HG03457 (cell line): ENCODE data around the gene ZBED6.
"Not testable (repeated sequence)": the region's sequence is repeated elsewhere in the genome, so short reads cannot be mapped to it uniquely, and the experiment has no call there.

Source experiments
- ATAC-seq: cut with Tn5 transposase; IDR thresholded peaks from one replicate; pipeline ENCODE4 v1.9.1; 2021; ENCODE audit warnings: moderate number of reproducible peaks; ENCODE audit not compliant: unreplicated experiment

ZBED6 gene

DNA sequence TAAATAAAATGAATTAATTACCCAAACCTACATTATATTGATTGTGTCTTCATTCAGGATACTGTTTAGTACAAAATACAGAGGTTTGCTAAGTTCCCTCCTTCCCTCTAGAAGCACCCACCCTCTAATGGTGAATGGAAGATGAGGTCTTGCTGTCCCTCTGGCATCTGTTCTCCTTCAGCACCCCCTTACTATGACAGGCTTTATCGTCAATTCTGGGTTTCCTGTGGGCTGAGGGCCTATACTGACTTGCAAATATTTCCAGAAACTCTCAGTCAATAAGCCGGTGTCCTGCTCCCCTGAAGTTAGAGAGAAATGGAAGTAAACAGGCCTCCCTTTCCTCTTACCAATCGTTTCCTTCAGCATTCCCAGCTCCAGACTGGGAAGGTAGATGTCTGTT is 17.3 kb upstream of the ZBED6 start:
- ATAC-seq: no peak

DNA sequence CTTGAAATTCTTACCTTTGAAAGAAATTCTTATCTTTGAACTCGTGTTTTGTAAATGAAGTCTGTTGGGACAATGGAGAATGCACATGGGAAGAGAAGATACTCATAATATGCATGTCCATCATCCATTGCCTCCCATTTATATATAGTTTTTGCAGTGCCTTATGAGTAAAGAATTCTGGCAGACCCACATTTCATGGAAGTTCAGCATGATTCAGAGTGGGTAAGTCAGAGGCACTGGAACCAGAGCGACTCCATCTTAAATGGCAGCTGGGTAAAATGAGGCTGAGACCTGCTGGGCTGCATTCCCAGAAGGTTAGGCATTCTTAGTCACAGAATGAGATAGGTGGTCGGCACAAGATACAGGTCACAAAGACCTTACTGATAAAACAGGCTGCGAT is 16.6 kb upstream of the ZBED6 start:
- no peak for ATAC-seq

DNA sequence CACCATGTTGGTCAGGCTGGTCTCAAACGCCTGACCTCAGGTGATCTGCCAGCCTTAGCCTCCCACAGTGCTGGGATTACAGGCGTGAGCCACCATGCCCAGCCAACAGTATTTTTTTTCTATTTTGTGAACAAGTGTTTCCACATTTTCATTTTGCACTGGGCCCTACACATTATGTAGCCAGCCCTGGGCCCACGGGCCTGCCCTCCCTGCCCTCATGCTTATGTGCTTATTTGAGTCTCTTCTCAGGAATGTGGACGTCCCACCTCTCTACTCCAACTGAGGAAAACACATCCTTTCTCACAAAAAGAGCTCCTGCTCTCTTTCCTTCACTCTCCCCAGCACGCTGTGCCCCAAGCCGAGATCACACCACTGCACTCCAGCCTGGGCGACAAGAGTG is 13.5 kb upstream of the ZBED6 start:
- no peak for ATAC-seq

DNA sequence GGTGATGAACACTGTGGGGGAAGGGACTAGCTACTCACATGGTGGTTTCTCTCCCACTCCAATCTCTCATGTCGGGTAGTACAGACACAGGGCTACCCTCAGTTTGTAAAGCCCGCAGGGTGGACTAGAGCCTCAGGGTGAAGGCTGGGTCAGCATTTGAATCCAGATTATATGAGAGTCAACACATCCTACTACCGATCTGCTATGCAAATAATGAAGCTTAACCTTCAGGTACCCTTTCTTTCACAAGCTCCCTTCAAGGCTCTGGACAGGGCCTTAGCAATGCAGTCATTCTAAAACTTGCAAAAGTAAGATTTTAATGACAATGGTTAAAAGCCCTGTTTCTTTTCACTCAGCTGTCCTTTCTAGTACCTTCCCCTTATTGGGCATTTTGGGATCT is 5.5 kb upstream of the ZBED6 start:
- ATAC-seq: no peak

DNA sequence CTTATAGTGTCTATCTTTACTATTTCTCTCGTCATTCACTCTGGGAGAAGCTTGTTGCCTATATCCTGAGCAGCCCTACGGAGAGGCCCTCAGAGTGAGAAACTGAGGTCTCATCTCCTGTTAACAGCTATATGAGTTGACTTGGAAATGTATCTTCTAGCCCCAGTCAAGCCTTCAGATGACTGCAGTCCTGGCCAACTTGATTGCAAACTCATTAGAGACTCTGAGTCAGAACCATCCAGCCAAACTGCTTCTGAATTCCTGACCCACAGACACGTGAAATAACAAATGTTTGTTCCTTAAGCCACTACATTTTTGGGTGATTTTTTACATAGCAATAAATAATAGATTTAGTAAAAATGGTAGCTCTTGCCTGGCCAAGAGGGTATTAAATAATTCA is 3.9 kb upstream of the ZBED6 start:
- no peak for ATAC-seq

DNA sequence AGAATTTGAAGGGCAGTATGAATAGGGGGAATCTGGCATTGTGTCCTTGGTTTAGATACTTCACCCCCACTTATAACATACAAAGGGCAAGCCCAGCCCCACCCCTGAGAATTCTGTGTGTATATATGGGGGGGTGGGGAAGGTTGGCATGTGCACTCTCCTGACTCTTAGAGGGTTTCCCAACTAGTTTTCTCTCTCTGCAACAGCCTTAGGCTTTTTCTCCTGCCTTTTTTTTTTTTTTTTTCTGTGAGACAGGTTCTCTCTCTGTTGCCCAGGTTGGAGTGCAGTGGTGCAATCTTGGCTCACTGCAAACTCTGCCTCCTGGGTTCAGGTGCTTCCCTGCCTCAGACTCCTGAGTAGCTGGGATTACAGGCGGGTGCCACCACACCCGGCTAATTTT is 2.9 kb upstream of the ZBED6 start:
- ATAC-seq: no peak

DNA sequence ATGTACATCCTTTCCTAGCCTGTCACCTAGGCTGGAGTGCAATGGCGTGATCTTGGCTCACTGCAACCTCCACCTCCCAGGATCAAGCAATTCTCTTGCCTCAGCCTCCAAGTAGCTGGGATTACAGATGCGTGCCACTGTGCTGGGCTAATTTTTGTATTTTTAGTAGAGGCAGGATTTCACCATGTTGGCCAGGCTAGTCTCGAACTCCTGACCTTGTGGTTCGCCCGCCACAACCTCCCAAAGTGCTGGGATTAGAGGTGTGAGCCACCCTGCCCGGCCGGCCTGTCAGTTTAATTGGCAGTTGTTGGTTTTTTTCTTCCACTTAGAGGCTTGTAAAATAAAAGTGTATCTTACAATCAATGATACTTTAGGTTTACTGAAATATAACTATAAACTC is 1.9 kb upstream of the ZBED6 start:
- not testable (repeated sequence) for ATAC-seq

DNA sequence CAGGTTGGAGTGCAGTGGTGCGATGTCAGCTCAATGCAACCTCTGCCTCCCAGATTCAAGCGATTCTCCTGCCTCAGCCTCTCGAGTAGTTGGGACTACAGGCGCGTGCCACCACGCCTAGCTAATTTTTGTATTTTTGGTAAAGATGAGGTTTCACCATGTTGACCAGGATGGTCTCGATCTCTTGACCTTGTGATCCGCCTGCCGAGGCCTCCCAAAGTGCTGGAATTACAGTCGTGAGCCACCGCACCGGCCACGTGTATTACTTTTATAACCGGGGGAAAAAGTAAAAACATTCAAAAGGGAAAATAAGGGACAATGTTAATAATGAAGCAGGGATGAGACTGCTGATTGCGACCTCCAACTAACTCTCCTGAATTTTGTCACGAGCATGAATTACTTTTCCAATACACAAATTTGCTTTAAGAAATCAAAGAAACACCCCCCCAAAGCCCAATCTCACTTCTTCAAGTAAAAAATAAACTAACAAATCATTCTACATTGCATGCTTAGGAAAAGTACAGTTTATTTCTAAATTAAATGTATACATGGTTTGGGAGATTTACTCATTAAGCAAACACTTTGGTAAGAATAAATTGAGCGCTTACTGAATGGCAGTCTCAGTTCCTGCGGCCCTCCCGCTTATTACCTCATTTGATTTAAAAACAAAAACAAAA is 521 bp upstream of the ZBED6 start:
- ATAC-seq: no peak

DNA sequence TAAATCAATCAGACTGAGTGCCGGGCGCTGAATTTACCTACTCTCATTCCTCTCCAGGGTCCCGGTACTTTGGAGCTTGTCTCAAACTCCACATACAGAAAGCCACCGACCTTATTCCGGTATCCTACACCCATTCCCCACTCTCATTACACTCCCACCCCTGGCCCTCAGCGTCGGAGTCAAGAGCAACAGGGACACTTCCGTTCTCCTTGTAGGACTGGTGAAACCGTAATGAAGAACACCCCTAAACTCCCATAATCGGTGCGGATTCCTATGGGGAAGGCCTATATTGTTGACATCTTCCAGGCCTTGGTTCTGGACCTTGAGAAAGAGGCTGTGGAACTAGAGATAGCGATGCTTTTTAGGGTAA is 798 bp downstream of the ZBED6 start:
- ATAC-seq: no peak

DNA sequence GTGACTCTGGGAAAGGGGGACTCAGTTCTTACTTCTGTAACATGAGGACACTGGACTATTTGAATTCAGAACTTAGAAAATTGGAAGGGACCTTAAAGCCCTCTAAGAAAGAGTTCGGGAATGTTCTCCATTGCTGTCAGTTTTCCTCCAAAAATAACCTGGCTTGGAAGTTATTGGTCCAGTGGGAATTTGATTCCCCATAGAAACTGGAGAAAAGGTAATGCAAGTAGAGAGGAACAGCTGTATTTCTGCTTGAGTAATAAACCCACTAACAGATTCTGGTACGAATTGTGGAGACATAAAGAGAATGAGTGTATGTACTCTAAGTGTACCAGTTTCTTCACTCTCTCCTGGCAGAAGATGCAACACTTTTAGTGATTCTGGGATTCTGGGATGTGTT is 1.8 kb downstream of the ZBED6 start:
- no peak for ATAC-seq

DNA sequence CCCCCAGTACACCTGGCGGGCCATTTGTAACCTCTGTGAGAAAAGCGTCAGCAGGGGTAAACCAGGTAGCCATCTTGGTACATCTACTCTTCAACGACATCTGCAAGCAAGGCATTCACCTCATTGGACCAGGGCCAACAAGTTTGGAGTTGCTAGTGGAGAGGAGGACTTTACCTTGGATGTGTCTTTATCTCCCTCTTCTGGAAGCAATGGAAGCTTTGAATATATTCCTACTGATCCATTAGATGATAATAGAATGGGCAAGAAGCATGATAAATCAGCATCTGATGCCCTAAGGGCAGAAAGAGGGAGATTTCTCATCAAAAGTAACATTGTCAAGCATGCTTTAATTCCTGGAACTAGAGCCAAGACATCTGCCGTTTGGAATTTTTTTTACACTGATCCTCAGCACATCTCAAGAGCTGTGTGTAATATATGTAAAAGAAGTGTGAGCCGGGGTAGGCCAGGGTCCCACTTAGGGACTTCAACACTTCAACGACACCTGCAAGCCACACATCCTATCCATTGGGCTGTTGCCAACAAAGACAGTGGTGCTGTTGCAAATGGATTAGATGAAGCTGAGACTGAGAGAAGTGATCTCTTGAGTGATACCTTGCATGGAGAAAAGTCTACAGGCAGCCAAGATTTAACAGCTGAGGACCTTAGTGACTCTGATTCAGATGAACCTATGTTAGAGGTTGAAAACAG is 2.7 kb downstream of the ZBED6 start:
- no peak for ATAC-seq

DNA sequence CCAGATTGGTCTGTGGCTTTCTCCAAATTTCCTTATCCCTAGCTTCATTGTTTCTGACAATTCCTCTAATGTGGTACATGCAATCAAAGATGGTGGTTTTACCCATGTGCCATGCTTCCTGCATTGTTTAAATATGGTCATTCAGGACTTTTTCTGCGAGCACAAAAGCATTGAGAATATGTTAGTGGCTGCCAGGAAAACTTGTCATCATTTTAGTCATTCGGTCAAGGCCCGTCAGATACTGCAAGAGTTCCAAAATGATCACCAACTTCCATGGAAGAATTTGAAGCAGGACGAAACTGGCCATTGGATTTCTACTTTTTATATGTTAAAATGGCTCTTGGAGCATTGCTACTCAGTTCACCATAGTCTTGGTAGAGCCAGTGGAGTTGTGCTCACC is 3.7 kb downstream of the ZBED6 start:
- ATAC-seq: no peak

DNA sequence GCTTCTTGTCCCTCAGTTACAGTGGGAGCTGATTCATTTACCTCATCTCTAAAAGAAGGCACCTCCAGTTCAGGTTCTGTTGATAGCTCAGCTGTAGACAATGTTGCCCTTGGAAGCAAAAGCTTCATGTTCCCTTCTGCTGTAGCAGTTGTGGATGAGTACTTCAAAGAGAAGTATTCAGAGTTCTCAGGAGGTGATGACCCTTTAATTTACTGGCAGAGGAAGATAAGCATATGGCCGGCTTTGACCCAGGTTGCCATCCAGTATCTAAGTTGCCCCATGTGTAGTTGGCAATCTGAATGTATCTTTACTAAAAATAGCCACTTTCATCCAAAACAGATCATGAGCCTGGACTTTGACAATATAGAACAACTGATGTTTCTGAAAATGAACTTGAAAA is 4.5 kb downstream of the ZBED6 start:
- no peak for ATAC-seq

DNA sequence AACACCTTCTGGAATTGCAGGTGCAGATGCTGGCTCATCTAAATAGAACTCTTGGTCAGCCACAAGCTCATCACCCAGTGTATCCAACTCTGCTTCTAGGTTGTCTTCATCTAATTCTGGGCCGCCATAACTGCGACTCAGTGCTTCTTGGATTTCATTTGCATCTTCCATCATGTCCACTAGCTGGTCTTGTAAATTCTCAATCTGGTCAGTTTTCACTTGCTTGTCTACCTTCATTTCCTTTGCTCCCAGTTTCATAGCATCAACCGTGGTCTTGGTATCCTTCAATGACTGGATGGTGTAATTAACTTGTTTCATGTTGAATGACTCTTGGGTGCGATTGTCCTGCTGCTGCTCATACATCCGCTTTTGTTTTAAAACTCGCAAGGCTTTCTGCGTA is 10.3 kb downstream of the ZBED6 start:
- ATAC-seq: no peak

DNA sequence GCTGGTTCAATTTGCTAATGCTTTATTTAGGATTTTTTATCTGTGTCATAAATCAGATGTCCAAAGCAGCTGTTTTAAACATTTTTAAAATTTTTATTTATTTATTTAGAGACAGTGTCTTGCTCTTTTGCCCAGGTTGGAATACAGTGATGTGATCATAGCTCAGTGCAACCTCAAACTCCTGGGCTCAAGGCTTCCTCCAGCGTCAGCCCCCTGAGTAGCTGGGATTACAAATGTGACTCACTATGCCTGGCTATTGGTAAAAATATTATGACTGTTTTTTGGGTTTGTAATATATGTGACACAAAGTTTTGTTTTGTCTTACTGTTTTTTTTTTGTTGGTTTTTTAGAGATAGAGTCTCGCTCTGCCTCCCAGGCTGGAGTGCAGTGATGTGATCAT is 11.8 kb downstream of the ZBED6 start:
- ATAC-seq: no peak

DNA sequence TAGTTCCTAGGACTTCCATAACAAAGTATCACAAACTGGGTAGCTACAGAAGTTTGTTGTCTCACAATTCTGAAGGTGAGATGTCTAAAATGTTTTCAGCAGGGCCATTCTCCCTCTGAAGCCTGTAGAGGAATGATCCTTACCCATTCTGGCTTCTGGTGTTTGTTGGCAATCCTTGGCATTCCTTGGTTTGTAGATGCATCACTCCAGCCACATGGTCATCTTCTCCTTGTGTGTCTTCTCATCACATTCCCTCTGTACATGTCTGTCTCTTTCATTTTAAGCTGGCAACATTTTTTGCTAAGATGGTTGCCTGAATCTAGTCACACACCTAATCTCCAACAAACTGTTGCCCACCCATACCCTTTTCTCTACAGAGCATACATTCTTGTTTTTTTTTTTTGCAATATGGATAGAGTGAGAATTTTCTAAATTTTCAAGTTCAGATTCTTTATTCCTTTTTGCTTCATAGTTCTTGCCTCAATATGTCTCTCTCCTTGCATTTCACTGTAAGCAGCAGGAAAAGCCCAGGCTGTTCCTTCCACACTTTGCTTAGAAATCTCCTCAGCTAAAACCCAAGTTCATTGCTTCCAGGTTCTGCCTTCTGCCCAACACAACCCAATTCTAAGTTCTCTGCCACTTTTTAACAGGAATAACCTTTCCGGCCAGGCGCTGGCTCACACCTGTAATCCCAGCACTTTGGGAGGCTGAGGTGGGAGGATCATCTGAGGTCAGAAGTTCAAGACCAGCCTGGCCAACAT is 18.3 kb downstream of the ZBED6 start:
- ATAC-seq: no peak

DNA sequence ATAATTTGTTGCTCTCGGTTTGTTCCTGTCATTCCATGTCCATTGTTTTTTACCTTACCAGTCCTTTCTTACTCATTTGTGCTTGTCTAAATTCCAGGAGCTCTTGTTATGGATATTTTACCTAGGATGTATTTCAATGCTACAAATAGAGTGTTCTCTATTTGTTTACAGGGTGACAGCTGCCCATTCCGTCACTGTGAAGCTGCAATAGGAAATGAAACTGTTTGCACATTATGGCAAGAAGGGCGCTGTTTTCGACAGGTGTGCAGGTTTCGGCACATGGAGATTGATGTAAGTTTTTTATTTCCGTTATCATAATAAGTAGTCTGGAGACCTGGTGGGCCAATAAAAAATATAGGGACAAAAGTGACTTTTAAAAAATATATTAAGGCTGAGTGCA is 23.0 kb downstream of the ZBED6 start:
- ATAC-seq: no peak

DNA sequence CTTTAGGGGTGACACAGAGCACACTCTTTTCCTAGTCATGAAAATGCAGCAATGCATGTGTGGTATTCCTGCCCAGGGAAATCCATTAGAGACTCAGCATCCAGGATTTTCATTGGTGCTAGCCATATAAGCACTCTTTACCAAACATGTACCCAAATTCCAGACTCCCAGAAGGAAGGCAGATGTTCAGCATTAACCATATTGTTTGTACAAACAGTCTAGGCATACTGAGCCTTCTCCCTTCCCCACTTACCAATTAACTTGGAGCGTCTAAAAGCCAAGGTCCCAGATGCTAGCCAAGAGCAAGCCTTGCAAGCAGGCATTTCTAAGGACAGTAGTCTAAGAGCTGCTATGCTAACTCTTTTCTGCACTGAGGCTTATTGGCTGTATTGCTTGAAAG is 27.9 kb downstream of the ZBED6 start:
- ATAC-seq: no peak

DNA sequence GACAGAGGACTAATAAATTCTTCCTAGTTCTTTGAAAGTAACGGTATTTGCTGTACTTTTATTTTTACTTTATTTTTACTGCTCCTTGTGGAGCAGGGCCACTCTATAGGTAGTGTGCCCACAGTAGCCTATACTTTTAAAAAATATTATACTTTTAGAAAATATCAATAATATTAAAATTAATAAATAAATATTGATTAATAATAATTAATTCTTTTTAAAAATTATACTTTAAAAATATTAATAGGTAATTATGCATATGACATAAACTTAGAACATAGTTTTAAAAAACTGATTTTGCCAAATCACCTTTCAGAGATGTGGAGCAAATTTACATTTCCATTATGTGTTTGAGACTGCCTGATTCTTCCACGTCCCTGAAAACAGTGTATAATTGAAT is 30.8 kb downstream of the ZBED6 start:
- no peak for ATAC-seq

DNA sequence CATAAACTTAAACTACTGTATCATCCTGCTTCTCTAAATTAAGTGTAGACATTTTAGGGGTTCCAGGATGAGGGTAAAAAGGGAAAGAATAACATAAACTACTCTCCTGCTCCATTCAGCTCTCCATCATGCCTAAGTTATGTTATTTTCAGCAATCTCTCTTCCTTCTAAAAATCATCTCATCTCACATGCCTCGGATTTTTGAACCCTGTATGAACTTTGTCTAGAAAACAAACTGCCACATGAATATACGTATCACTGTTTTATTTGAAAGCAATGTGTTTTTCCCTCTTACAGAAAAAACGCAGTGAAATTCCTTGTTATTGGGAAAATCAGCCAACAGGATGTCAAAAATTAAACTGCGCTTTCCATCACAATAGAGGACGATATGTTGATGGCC is 32.6 kb downstream of the ZBED6 start:
- no peak for ATAC-seq

DNA sequence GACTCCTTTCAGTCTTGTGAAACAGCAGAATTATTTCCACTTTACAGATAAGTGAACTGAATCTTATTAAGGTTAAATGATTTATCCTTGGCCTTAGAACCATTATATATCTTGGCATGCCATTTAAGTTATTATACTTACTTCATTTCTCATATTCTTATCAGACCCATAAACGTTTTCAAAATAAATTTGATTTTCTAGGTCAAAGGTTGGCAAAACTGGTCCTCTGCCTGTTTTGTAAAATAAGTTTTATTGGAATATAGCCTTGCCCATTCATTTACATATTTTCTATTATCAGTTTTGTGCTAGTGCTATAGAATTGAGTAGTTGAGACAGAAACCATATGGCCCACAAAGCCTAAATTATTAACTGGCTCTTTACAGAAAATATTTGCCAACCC is 33.1 kb downstream of the ZBED6 start:
- ATAC-seq: no peak

DNA sequence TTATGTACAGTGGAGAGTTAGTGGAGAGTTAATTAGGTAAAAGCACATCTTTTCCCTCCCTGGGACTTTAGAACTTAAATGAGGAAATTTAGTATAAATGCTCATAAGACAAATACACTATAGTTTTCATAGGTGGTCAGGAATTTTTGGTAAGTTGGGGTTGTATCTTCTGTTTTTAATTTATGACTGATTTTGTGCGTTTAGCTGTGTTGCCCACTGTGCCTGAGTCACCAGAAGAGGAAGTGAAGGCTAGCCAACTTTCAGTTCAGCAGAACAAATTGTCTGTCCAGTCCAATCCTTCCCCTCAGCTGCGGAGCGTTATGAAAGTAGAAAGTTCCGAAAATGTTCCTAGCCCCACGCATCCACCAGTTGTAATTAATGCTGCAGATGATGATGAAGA is 33.8 kb downstream of the ZBED6 start:
- not testable (repeated sequence) for ATAC-seq
